GM10266 (cell line): ENCODE results near the gene USH1C.

Experiments
- DNase-seq: peaks from one replicate; pipeline ENCODE4 v3.0.0; 2012; ENCODE audit errors: extremely low spot score
- CTCF ChIP-seq: IDR thresholded peaks from 2 replicates; pipeline ENCODE4 v1.5.1; 2012; ENCODE audit warnings: mild to moderate bottlenecking, low read depth; ENCODE audit not compliant: control insufficient read depth, insufficient read depth; ENCODE audit errors: missing control alignments

Gene USH1C

GRCh38 chr11:17445240-17445795, 98.9 kb downstream of the USH1C start:
- no peak for DNase-seq
- no peak for TF ChIP-seq CTCF

- no peak for DNase-seq
Observed at GRCh38 chr11:17443926-17444690, 100.1 kb downstream of the USH1C start.

More at GRCh38 chr11:17443926-17444690, 100.1 kb downstream of the USH1C start:
- no peak for TF ChIP-seq CTCF
